HCT116 (cell line): Measurements from ENCODE around the gene PLA2G2C.
"Not testable (repeated sequence)": the region's sequence is repeated elsewhere in the genome, so short reads cannot be mapped to it uniquely, and the experiment has no call there.

Experiments
- EZH2 ChIP-seq: fragments of 200-600 bp; sonication (generic); IDR thresholded peaks from 2 replicates; pipeline ENCODE4 v1.6.1; 2017; ENCODE audit warnings: antibody characterized with exemption, mixed run types
- TF ChIP-seq, protein P1 (sequence below), 3 experiments: fragments of 200-600 bp in 1 of 3; sonication (generic) in 1 of 3; IDR thresholded peaks in 2 of 3; conservative IDR thresholded peaks in 1 of 3; 2 replicates each; pipeline ENCODE4 v1.5.1; 2012 to 2017; ENCODE audit warnings: low read depth in 2 of 3, low read length in 2 of 3, antibody characterized with exemption in 1 of 3, borderline replicate concordance in 1 of 3, control low read depth in 1 of 3, mild to moderate bottlenecking in 1 of 3, mixed read lengths in 1 of 3, mixed run types in 1 of 3, moderate library complexity in 1 of 3; ENCODE audit not compliant: insufficient read depth in 1 of 3
- TF ChIP-seq, protein P2 (sequence below): IDR thresholded peaks from 2 replicates; pipeline ENCODE4 v1.6.1; 2012
- TF ChIP-seq, protein P3 (sequence below): IDR thresholded peaks from 2 replicates; pipeline ENCODE4 v1.6.1; 2012; ENCODE audit warnings: low read depth

DNA sequence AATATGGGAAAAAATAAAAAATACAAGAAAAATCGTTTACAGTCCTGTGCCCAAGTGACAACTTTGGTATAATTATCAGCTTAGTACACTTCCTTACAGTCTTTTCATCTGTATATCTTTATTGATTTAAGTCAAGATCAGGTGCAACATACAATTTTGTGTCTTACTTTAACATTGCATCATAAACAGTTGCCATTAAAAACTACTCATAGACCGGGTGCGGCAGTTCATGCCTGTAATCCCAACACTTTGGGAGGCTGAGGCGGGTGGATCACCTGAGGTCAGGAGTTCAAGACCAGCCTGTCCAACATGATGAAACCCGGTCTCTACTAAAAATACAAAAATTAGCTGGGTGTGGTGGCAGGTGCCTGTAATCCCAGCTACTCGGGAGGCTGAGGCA lies 32.7 kb upstream of the PLA2G2C start:
- TF ChIP-seq, protein P1, sequence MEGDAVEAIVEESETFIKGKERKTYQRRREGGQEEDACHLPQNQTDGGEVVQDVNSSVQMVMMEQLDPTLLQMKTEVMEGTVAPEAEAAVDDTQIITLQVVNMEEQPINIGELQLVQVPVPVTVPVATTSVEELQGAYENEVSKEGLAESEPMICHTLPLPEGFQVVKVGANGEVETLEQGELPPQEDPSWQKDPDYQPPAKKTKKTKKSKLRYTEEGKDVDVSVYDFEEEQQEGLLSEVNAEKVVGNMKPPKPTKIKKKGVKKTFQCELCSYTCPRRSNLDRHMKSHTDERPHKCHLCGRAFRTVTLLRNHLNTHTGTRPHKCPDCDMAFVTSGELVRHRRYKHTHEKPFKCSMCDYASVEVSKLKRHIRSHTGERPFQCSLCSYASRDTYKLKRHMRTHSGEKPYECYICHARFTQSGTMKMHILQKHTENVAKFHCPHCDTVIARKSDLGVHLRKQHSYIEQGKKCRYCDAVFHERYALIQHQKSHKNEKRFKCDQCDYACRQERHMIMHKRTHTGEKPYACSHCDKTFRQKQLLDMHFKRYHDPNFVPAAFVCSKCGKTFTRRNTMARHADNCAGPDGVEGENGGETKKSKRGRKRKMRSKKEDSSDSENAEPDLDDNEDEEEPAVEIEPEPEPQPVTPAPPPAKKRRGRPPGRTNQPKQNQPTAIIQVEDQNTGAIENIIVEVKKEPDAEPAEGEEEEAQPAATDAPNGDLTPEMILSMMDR (IDR thresholded peaks at IDR 0.05 in 2 of 3, conservative IDR thresholded peaks at IDR 0.05 in 1 of 3; ENCODE audit: borderline replicate concordance in 1 of 3, insufficient read depth in 1 of 3, low read depth in 2 of 3, low read length in 2 of 3) = not testable (repeated sequence)
- TF ChIP-seq, protein P2, sequence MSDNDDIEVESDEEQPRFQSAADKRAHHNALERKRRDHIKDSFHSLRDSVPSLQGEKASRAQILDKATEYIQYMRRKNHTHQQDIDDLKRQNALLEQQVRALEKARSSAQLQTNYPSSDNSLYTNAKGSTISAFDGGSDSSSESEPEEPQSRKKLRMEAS = not testable (repeated sequence)
- TF ChIP-seq EZH2 = not testable (repeated sequence)
- TF ChIP-seq, protein P3, sequence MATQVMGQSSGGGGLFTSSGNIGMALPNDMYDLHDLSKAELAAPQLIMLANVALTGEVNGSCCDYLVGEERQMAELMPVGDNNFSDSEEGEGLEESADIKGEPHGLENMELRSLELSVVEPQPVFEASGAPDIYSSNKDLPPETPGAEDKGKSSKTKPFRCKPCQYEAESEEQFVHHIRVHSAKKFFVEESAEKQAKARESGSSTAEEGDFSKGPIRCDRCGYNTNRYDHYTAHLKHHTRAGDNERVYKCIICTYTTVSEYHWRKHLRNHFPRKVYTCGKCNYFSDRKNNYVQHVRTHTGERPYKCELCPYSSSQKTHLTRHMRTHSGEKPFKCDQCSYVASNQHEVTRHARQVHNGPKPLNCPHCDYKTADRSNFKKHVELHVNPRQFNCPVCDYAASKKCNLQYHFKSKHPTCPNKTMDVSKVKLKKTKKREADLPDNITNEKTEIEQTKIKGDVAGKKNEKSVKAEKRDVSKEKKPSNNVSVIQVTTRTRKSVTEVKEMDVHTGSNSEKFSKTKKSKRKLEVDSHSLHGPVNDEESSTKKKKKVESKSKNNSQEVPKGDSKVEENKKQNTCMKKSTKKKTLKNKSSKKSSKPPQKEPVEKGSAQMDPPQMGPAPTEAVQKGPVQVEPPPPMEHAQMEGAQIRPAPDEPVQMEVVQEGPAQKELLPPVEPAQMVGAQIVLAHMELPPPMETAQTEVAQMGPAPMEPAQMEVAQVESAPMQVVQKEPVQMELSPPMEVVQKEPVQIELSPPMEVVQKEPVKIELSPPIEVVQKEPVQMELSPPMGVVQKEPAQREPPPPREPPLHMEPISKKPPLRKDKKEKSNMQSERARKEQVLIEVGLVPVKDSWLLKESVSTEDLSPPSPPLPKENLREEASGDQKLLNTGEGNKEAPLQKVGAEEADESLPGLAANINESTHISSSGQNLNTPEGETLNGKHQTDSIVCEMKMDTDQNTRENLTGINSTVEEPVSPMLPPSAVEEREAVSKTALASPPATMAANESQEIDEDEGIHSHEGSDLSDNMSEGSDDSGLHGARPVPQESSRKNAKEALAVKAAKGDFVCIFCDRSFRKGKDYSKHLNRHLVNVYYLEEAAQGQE = not testable (repeated sequence)
